ENCODE results near the gene TRIM17. TPM values are rescaled to one million over a fixed set of nuclear protein-coding genes. Genes with fewer than 3 reads are reported as not detected.

Gene TRIM17
- total and polyA plus RNA-seq, 2 of the 13 experiments (the other 11 are each of a cell fraction or from before 2014, with no cell fraction given) = 0.32 to 0.64 TPM

DNA sequence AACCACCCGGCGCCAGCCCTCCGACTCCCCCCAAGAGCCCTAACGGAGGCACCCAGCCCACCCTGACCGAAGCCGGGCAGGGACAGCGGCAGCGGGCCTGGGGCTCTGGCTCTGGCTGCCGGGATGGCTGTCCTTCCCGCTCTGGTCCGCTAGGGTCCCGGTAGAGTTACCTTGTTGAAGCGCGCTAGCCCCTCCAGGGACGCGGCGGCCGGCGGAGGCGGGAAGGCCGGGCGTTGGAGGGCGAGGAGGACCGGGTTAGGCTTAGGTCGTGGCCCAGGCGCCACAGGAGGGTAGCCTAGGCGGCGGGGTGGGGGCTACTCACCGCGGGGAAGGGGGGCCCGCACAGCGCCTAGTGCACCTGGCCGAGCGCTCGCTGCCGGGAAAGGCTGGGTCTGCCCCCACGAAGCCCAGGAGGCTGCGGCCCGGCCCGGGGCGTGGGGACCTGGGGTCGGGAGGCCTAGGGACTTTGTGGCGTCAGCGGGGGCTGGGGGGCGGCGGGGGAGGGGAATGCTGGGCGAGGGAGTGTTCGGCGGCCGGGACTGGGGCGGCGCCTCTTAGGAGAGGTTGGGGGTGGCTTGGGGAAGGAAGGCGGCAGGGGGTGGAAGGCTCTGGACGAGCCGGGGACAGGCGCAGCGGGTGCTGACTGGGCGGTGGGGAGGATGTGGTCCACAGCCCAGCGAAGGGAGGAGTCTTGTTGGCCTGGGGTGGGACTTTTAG lies at the start of gene TRIM17 (continued):
- TF ChIP-seq, protein P1, sequence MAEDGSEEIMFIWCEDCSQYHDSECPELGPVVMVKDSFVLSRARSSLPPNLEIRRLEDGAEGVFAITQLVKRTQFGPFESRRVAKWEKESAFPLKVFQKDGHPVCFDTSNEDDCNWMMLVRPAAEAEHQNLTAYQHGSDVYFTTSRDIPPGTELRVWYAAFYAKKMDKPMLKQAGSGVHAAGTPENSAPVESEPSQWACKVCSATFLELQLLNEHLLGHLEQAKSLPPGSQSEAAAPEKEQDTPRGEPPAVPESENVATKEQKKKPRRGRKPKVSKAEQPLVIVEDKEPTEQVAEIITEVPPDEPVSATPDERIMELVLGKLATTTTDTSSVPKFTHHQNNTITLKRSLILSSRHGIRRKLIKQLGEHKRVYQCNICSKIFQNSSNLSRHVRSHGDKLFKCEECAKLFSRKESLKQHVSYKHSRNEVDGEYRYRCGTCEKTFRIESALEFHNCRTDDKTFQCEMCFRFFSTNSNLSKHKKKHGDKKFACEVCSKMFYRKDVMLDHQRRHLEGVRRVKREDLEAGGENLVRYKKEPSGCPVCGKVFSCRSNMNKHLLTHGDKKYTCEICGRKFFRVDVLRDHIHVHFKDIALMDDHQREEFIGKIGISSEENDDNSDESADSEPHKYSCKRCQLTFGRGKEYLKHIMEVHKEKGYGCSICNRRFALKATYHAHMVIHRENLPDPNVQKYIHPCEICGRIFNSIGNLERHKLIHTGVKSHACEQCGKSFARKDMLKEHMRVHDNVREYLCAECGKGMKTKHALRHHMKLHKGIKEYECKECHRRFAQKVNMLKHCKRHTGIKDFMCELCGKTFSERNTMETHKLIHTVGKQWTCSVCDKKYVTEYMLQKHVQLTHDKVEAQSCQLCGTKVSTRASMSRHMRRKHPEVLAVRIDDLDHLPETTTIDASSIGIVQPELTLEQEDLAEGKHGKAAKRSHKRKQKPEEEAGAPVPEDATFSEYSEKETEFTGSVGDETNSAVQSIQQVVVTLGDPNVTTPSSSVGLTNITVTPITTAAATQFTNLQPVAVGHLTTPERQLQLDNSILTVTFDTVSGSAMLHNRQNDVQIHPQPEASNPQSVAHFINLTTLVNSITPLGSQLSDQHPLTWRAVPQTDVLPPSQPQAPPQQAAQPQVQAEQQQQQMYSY (CRISPR knock-in tag; IDR thresholded peaks at IDR 0.05) = no peak
- TF ChIP-seq CBX2 (IDR thresholded peaks at IDR 0.05; ENCODE audit: low read depth, low read length) (no peak), CBX2 (CRISPR knock-in tag; IDR thresholded peaks at IDR 0.05; ENCODE audit: low read depth) (no peak), FLYWCH1 (CRISPR knock-in tag; IDR thresholded peaks at IDR 0.05) (no peak), SALL1 (CRISPR knock-in tag; IDR thresholded peaks at IDR 0.05) (peak; percentile 76), ZNF605 (CRISPR knock-in tag; IDR thresholded peaks at IDR 0.05) (no peak), YY1 (IDR thresholded peaks at IDR 0.05; ENCODE audit: insufficient read depth, insufficient replicate concordance, low read depth, low read length) (no peak), ATAD3A (CRISPR knock-in tag; IDR thresholded peaks at IDR 0.05) (no peak), KLF9 (CRISPR knock-in tag; IDR thresholded peaks at IDR 0.05; ENCODE audit: low read depth) (no peak), ERF (CRISPR knock-in tag; IDR thresholded peaks at IDR 0.05) (no peak), MED8 (CRISPR knock-in tag; IDR thresholded peaks at IDR 0.05; ENCODE audit: insufficient replicate concordance) (no peak), RAD51 (IDR thresholded peaks at IDR 0.05; ENCODE audit: borderline replicate concordance) (no peak), REL (CRISPR knock-in tag; conservative IDR thresholded peaks at IDR 0.05) (no peak), XRCC5 (optimal IDR thresholded peaks at IDR 0.05; ENCODE audit: low read length) (no peak)
- TF ChIP-seq, protein P2, sequence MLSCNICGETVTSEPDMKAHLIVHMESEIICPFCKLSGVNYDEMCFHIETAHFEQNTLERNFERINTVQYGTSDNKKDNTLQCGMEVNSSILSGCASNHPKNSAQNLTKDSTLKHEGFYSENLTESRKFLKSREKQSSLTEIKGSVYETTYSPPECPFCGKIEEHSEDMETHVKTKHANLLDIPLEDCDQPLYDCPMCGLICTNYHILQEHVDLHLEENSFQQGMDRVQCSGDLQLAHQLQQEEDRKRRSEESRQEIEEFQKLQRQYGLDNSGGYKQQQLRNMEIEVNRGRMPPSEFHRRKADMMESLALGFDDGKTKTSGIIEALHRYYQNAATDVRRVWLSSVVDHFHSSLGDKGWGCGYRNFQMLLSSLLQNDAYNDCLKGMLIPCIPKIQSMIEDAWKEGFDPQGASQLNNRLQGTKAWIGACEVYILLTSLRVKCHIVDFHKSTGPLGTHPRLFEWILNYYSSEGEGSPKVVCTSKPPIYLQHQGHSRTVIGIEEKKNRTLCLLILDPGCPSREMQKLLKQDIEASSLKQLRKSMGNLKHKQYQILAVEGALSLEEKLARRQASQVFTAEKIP (CRISPR knock-in tag; IDR thresholded peaks at IDR 0.05; ENCODE audit: borderline replicate concordance) = no peak
- TF ChIP-seq, protein P3, sequence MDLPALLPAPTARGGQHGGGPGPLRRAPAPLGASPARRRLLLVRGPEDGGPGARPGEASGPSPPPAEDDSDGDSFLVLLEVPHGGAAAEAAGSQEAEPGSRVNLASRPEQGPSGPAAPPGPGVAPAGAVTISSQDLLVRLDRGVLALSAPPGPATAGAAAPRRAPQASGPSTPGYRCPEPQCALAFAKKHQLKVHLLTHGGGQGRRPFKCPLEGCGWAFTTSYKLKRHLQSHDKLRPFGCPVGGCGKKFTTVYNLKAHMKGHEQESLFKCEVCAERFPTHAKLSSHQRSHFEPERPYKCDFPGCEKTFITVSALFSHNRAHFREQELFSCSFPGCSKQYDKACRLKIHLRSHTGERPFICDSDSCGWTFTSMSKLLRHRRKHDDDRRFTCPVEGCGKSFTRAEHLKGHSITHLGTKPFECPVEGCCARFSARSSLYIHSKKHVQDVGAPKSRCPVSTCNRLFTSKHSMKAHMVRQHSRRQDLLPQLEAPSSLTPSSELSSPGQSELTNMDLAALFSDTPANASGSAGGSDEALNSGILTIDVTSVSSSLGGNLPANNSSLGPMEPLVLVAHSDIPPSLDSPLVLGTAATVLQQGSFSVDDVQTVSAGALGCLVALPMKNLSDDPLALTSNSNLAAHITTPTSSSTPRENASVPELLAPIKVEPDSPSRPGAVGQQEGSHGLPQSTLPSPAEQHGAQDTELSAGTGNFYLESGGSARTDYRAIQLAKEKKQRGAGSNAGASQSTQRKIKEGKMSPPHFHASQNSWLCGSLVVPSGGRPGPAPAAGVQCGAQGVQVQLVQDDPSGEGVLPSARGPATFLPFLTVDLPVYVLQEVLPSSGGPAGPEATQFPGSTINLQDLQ (CRISPR knock-in tag; IDR thresholded peaks at IDR 0.05) = no peak
- TF ChIP-seq, protein P4, sequence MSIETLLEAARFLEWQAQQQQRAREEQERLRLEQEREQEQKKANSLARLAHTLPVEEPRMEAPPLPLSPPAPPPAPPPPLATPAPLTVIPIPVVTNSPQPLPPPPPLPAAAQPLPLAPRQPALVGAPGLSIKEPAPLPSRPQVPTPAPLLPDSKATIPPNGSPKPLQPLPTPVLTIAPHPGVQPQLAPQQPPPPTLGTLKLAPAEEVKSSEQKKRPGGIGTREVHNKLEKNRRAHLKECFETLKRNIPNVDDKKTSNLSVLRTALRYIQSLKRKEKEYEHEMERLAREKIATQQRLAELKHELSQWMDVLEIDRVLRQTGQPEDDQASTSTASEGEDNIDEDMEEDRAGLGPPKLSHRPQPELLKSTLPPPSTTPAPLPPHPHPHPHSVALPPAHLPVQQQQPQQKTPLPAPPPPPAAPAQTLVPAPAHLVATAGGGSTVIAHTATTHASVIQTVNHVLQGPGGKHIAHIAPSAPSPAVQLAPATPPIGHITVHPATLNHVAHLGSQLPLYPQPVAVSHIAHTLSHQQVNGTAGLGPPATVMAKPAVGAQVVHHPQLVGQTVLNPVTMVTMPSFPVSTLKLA (IDR thresholded peaks at IDR 0.05) = no peak
- TF ChIP-seq, protein P5, sequence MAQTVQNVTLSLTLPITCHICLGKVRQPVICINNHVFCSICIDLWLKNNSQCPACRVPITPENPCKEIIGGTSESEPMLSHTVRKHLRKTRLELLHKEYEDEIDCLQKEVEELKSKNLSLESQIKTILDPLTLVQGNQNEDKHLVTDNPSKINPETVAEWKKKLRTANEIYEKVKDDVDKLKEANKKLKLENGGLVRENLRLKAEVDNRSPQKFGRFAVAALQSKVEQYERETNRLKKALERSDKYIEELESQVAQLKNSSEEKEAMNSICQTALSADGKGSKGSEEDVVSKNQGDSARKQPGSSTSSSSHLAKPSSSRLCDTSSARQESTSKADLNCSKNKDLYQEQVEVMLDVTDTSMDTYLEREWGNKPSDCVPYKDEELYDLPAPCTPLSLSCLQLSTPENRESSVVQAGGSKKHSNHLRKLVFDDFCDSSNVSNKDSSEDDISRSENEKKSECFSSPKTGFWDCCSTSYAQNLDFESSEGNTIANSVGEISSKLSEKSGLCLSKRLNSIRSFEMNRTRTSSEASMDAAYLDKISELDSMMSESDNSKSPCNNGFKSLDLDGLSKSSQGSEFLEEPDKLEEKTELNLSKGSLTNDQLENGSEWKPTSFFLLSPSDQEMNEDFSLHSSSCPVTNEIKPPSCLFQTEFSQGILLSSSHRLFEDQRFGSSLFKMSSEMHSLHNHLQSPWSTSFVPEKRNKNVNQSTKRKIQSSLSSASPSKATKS (CRISPR knock-in tag; IDR thresholded peaks at IDR 0.05) = no peak
